RPMI7951 (cell line): Measurements from ENCODE around the gene CHN2. TPM values are rescaled to one million over a fixed set of nuclear protein-coding genes. Genes with fewer than 3 reads are reported as not detected.
A peak's percentile ranks its signal among the peaks of the same experiment; 100 is the strongest.

Source experiments
- DNase-seq: peaks from one replicate; pipeline ENCODE4 v3.0.0-alpha.2; 2012; ENCODE audit warnings: low read depth
- total RNA-seq: library from RNA; depleted of rRNA; stranded (reverse); fragments of >200 nt; shearing (Covaris generic); gene quantifications from 2 replicates; pipeline ENCODE4 v1.2.3, GENCODE V29; 2014

CHN2 gene
- total RNA-seq, 1 experiment from 2014 or later: 0.36 TPM

GRCh38 chr7:29394321-29394720, 199.7 kb downstream of the CHN2 start:
- DNase-seq: no peak

- DNase-seq: no peak
Measured at GRCh38 chr7:29396563-29396962, 202.0 kb downstream of the CHN2 start.

- no peak for DNase-seq
Measured at GRCh38 chr7:29397398-29397797, 202.8 kb downstream of the CHN2 start.

- DNase-seq: no peak
Measured at GRCh38 chr7:29398011-29398410, 203.4 kb downstream of the CHN2 start.

- DNase-seq: no peak
Measured at GRCh38 chr7:29400437-29400836, 205.9 kb downstream of the CHN2 start.

GRCh38 chr7:29401769-29402168, 207.2 kb downstream of the CHN2 start:
- no peak for DNase-seq

- DNase-seq: no peak
Measured at GRCh38 chr7:29405891-29406290, 211.3 kb downstream of the CHN2 start.

- DNase-seq: no peak
Measured at GRCh38 chr7:29406366-29406765, 211.8 kb downstream of the CHN2 start.

- DNase-seq: peak; percentile 71
Measured at GRCh38 chr7:29408841-29409243, 214.3 kb downstream of the CHN2 start.

- DNase-seq: no peak
Measured at GRCh38 chr7:29410996-29411395, 216.4 kb downstream of the CHN2 start.

GRCh38 chr7:29412912-29413311, 218.3 kb downstream of the CHN2 start:
- no peak for DNase-seq

- DNase-seq: no peak
Measured at GRCh38 chr7:29413626-29414136, 219.1 kb downstream of the CHN2 start.

GRCh38 chr7:29414216-29414615, 219.6 kb downstream of the CHN2 start:
- DNase-seq: no peak

- no peak for DNase-seq
Measured at GRCh38 chr7:29415215-29415614, 220.6 kb downstream of the CHN2 start.

GRCh38 chr7:29416276-29416937, 221.8 kb downstream of the CHN2 start:
- DNase-seq: no peak

- no peak for DNase-seq
Measured at GRCh38 chr7:29416938-29417305, 222.3 kb downstream of the CHN2 start.

GRCh38 chr7:29418056-29418455, 223.5 kb downstream of the CHN2 start:
- no peak for DNase-seq

- no peak for DNase-seq
Measured at GRCh38 chr7:29418651-29419050, 224.1 kb downstream of the CHN2 start.

GRCh38 chr7:29420011-29420410, 225.4 kb downstream of the CHN2 start:
- no peak for DNase-seq

- no peak for DNase-seq
Measured at GRCh38 chr7:29421010-29421956, 226.7 kb downstream of the CHN2 start.

- DNase-seq: no peak
Measured at GRCh38 chr7:29422829-29423228, 228.3 kb downstream of the CHN2 start.

GRCh38 chr7:29424295-29424983, 229.9 kb downstream of the CHN2 start:
- DNase-seq: no peak
